Stimulated activated naive CD8-positive, alpha-beta T cell treated with anti-CD3 and anti-CD28 coated beads, Interleukin-15, amount 100 ng/mL, for 72 hours (primary cell): Measurements from ENCODE around the gene VAV3.
"Not testable (repeated sequence)": the region's sequence is repeated elsewhere in the genome, so short reads cannot be mapped to it uniquely, and the experiment has no call there.

Experiments used
- ATAC-seq: fragments of 150-1000 bp; cut with Tn5 transposase; 2 replicates; pipeline ENCODE4 v1.10.0; 2021; ENCODE audit warnings: mild to moderate bottlenecking, moderate library complexity
- DNase-seq, 2 donors: peaks; one replicate each; pipeline ENCODE4 v3.0.0; 2021 to 2022
- H3K27ac Mint-ChIP-seq, 2 donors: one replicate each; pipeline ENCODE4 v1.8.0; 2022; ENCODE audit warnings: mild to moderate bottlenecking in 2 of 2, mixed read lengths in 2 of 2, moderate library complexity in 2 of 2
- H3K27me3 Mint-ChIP-seq: one replicate; pipeline ENCODE4 v1.8.0; 2022; ENCODE audit warnings: mixed read lengths
- H3K4me1 Mint-ChIP-seq: one replicate; pipeline ENCODE4 v1.8.0; 2022; ENCODE audit warnings: mild to moderate bottlenecking, mixed read lengths
- H3K4me3 Mint-ChIP-seq, 2 donors: one replicate each; pipeline ENCODE4 v1.8.0; 2022; ENCODE audit warnings: mild to moderate bottlenecking in 2 of 2, mixed read lengths in 2 of 2, moderate library complexity in 1 of 2
- H3K9me3 Mint-ChIP-seq, 2 donors: one replicate each; pipeline ENCODE4 v1.8.0; 2022; ENCODE audit warnings: mixed read lengths in 2 of 2

The VAV3 gene

GRCh38 chr1:107704911-107705310 lies 260.1 kb downstream of the VAV3 start:
- H3K27me3 Mint-ChIP-seq, result no peaks in the 10 kb centered on the region
- no peaks in the 10 kb centered on the region for H3K9me3 Mint-ChIP-seq
- DNase-seq (no peak), ATAC-seq (no peak)
- no peak overlapping the region for H3K4me3 Mint-ChIP-seq
- no peaks in the 10 kb centered on the region for H3K4me1 Mint-ChIP-seq
- H3K27ac Mint-ChIP-seq, result no peak overlapping the region

DNA sequence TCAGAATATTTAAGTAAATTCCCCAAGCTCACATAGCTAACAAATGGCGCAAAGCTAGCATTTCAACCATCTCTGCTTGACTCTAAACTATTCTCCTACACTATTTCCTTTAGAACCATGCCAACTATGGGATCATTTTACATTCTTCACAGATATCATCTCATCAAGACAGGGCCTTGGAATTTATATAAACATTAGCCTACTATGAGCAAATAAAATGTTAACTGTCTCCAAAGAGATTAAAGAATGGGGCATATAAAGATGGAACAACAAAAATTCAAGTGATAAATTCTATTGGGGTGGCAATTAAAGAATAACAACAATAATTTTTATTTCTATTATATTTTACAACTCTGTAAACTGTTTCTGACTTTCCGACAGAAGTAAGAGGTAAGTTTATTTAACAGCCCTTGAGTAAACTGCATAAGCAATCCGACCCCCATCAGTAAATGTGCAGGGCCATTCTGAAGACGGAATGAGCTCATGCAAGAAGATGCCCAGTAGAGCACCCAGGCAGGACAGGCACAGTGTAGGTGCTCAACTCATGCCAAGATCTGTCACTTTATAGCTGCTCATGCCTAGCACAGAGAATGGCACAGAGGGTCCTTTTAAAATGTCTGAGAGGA lies 261.9 kb downstream of the VAV3 start:
- Mint-ChIP-seq H3K9me3 (no peaks in the 10 kb centered on the region), H3K27me3 (no peaks in the 10 kb centered on the region), H3K4me1 (no peaks in the 10 kb centered on the region), H3K4me3 (no peak overlapping the region), H3K27ac (no peak overlapping the region)
- DNase-seq, result no peak
- no peak for ATAC-seq

GRCh38 chr1:107700651-107701050 lies 264.3 kb downstream of the VAV3 start:
- not testable (repeated sequence) for H3K27ac Mint-ChIP-seq, ATAC-seq, H3K4me3 Mint-ChIP-seq, H3K9me3 Mint-ChIP-seq, H3K4me1 Mint-ChIP-seq, H3K27me3 Mint-ChIP-seq, DNase-seq

DNA sequence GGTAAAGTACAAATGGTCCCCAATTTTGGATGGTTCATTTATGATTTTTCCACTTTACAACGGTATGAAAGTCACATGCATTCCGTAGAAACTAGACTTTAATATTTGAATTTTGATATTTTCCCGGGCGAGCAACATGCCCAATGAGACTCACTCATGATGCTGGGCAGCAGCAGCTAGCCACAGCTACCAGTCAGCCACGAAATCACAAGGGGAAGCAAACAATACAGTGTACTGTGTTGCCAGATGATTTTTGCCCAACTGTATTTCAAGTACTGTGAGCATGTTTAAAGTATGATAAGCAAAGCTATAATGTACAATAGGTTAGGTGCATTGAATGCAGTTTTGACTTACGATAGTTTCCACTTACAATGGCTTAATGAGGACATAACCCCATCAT lies 266.8 kb downstream of the VAV3 start:
- Mint-ChIP-seq H3K4me3 (no peak overlapping the region), H3K27me3 (no peaks in the 10 kb centered on the region), H3K27ac (no peak overlapping the region), H3K9me3 (peaks cover 0 to 5% of the 10 kb centered on the region in 2 donors), H3K4me1 (no peaks in the 10 kb centered on the region)
- DNase-seq (no peak), ATAC-seq (no peak)

DNA sequence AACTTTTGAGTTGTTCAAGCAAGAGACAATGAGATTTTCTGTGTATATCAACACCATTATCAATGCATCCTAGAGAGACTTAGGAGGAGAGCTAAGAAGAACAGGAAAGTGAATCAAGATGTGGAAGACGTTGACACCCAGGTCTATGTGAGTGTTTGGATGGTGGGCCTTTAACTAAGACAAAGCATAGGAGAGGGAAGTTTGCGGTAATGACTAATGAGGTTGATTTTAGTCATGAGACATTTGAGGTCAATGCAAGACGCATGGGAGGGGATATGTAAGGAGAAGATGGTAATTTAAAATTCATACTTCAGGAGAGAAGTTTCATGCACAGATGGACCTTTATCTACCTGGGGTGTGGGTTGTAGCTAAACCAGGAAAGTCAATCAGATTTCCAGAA lies 269.6 kb downstream of the VAV3 start:
- Mint-ChIP-seq H3K4me1 (no peaks in the 10 kb centered on the region), H3K9me3 (peaks cover 0 to 5% of the 10 kb centered on the region in 2 donors), H3K4me3 (no peak overlapping the region), H3K27ac (no peak overlapping the region), H3K27me3 (no peaks in the 10 kb centered on the region)
- DNase-seq (no peak), ATAC-seq (no peak)

GRCh38 chr1:107692580-107693345 lies 272.2 kb downstream of the VAV3 start:
- ATAC-seq, result no peak
- no peaks in the 10 kb centered on the region for H3K4me1 Mint-ChIP-seq

GRCh38 chr1:107691540-107691939 lies 273.4 kb downstream of the VAV3 start:
- Mint-ChIP-seq H3K9me3 (peaks cover 0 to 5% of the 10 kb centered on the region in 2 donors), H3K27me3 (no peaks in the 10 kb centered on the region), H3K4me3 (no peak overlapping the region), H3K4me1 (no peaks in the 10 kb centered on the region), H3K27ac (no peak overlapping the region)
- ATAC-seq (no peak), DNase-seq (no peak)

More at GRCh38 chr1:107692580-107693345, 272.2 kb downstream of the VAV3 start:
- Mint-ChIP-seq H3K9me3 (peaks cover 0 to 5% of the 10 kb centered on the region in 2 donors), H3K4me3 (no peak overlapping the region), H3K27me3 (no peaks in the 10 kb centered on the region), H3K27ac (no peak overlapping the region)
- DNase-seq, result no peak

- Mint-ChIP-seq H3K4me1 (no peaks in the 10 kb centered on the region), H3K27ac (no peak overlapping the region), H3K4me3 (no peak overlapping the region), H3K9me3 (peaks cover 0 to 4% of the 10 kb centered on the region in 2 donors), H3K27me3 (no peaks in the 10 kb centered on the region)
- ATAC-seq, result no peak
- DNase-seq, result no peak
Observed at GRCh38 chr1:107690491-107690890, 274.5 kb downstream of the VAV3 start.

GRCh38 chr1:107689733-107690132 lies 275.2 kb downstream of the VAV3 start:
- H3K4me3 Mint-ChIP-seq, result no peak overlapping the region
- H3K27ac Mint-ChIP-seq, result no peak overlapping the region
- DNase-seq (no peak), ATAC-seq (no peak)
- no peaks in the 10 kb centered on the region for H3K27me3 Mint-ChIP-seq
- H3K4me1 Mint-ChIP-seq, result no peaks in the 10 kb centered on the region
- no peaks in the 10 kb centered on the region for H3K9me3 Mint-ChIP-seq

GRCh38 chr1:107689159-107689558 lies 275.8 kb downstream of the VAV3 start:
- Mint-ChIP-seq H3K4me3 (no peak overlapping the region), H3K9me3 (no peaks in the 10 kb centered on the region), H3K4me1 (no peaks in the 10 kb centered on the region), H3K27me3 (no peaks in the 10 kb centered on the region), H3K27ac (no peak overlapping the region)
- no peak for ATAC-seq
- no peak for DNase-seq

DNA sequence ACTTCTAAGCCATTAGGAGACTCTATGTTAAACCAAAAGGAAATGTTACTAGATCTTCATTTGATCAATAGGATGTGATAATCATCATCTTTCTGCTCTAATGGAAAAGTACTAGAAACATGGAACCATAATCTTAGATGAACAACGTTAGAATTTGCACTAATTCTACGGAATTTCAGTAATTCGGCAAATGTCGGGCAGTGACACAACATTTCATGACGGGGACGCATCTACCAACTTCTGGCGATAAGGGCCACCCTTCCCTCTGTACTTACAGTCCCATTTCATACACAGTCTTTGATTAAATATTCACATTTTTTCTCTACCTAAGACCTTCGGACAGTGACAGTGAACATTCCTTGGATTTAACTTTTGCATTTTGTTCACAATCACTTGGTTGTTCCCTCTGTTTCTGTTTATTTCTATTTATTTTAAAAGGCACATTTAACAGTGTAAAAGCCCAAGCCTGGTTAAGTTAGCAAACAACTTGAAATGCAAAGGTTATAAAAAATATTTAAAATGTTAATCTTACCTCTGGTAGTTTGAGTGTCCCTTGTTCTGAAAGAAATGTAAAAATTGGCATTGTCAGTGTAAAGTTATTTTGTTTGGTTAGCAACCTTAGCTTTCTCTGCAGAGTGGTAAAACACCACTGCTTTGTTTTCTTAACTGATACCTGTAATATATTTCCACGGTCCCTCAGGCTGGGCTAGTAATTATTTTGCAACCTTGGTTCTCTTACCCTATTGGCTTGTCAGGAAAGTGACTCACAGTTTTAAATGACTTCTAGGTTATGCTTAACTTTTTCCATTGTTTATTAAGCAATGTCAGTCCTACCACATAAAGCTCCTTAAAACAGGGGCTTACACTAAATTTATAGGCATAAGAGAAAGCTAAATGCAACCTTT lies 276.9 kb downstream of the VAV3 start:
- H3K9me3 Mint-ChIP-seq, result no peaks in the 10 kb centered on the region
- H3K27ac Mint-ChIP-seq, result no peak overlapping the region
- ATAC-seq, result no peak
- DNase-seq, result no peak
- H3K4me3 Mint-ChIP-seq, result no peak overlapping the region
- no peaks in the 10 kb centered on the region for H3K27me3 Mint-ChIP-seq
- no peaks in the 10 kb centered on the region for H3K4me1 Mint-ChIP-seq

DNA sequence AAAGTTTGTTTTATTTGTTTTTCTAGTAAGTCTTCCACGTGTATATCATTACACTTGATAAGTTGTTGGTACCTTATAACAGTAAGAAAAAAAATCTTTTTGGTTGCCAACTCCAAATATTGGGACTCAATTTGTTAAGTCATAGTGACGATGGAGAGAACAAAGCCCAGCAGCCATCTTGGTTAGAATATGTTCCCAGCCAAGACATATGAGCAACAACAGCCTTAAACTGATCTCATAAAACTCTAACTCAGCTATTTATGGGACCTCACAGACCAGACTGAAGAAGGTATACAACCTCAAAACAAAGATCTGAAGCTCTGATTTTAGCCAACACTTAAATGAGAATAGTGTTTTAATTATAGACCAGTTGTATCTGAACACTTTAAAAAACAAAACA lies 281.3 kb downstream of the VAV3 start:
- no peaks in the 10 kb centered on the region for H3K9me3 Mint-ChIP-seq
- ATAC-seq, result no peak

DNA sequence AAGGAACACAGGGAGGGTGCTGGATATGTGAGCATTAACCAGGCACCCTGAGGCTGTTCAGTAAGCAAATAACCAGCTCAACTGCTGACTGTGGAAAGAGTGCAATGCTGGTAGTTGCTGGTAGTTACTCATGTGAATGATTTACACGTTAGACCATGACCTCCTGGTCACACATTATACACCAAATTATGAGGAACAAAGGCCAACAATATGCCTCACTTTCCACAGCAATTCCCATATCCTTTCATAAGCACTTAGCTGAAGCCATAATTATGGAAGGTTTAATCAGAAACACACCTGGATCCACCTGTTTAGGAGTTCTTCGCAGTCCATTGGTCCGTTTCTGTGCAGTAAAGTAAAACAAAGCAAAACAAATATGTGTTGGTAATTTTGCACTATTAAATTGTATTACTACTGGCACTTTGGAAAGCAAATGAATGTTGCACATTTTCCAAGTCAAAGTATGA lies 281.8 kb downstream of the VAV3 start:
- Mint-ChIP-seq H3K9me3 (no peaks in the 10 kb centered on the region), H3K27me3 (no peaks in the 10 kb centered on the region), H3K4me3 (no peak overlapping the region), H3K4me1 (no peaks in the 10 kb centered on the region), H3K27ac (no peak overlapping the region)
- DNase-seq (no peak), ATAC-seq (no peak)

More for the DNA sequence above, 281.3 kb downstream of the VAV3 start:
- Mint-ChIP-seq H3K27ac (no peak overlapping the region), H3K27me3 (no peaks in the 10 kb centered on the region), H3K4me1 (no peaks in the 10 kb centered on the region), H3K4me3 (no peak overlapping the region)
- DNase-seq, result no peak

- ATAC-seq, result no peak
- no peak overlapping the region for H3K4me3 Mint-ChIP-seq
- H3K9me3 Mint-ChIP-seq, result no peaks in the 10 kb centered on the region
- no peak for DNase-seq
- no peak overlapping the region for H3K27ac Mint-ChIP-seq
- H3K4me1 Mint-ChIP-seq, result no peaks in the 10 kb centered on the region
- H3K27me3 Mint-ChIP-seq, result no peaks in the 10 kb centered on the region
Observed at GRCh38 chr1:107682467-107682866, 282.5 kb downstream of the VAV3 start.

DNA sequence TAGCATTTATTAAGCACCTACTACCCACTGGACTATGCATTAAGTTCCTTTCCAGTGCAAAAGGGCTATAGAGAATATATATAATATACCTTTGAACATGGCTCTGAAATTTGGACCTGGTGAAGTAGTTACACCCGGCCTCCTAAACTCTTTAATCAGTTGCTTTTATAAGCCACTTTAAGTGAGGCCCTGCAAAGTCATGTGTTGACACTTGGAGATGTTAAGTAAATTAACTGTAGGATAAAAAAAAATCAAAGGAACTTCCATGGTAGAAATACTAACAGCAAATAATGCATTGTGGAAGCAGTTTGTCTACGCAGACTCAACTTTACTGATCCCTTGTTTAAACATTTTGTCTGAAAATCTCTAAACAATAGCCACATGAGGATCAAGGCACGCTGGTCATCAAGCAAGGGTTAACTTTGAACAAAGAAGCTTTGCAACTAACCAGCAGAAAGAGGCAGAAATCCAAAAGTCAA lies 283.9 kb downstream of the VAV3 start:
- Mint-ChIP-seq H3K4me3 (no peak overlapping the region), H3K4me1 (no peaks in the 10 kb centered on the region), H3K27me3 (no peaks in the 10 kb centered on the region), H3K9me3 (no peaks in the 10 kb centered on the region), H3K27ac (no peak overlapping the region)
- no peak for DNase-seq
- no peak for ATAC-seq
